Measurements from ENCODE around the gene CCDC102A. TPM values are rescaled to one million over a fixed set of nuclear protein-coding genes. Genes with fewer than 3 reads are reported as not detected.
A peak's percentile ranks its signal among the peaks of the same experiment; 100 is the strongest.

The CCDC102A gene
- polyA plus RNA-seq, 2 of the 4 experiments (the other 2 are of a cell fraction): 8.0 to 8.3 TPM

DNA sequence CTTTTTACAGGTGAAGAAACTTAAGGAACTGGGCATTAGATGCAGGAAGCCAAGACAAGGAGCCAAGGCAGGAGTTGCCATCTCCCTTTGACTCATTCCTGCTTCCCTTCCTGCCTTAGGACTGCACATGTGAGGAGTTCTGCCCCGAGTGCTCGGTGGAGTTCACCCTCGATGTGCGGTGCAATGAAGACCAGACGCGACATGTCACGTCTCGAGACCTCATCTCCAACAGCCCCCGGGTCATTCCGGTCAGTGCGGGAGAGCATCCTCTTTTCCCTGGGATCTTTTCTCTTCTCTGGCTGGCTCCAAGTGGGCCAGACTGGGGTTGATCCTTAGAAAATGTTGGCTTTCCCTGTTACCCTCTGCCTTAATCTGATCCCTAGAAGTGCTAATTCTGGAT lies 67.3 kb downstream of the CCDC102A start:
- 90% methylated on average over 11 of the region's 11 CpGs for WGBS (ENCODE audit: missing lambda C conversion rate)
- no peak for FAIRE-seq
- peaks cover 93% of the 10 kb centered on the region for H3K4me1 ChIP-seq
- CTCF ChIA-PET: interaction anchor here (1.6 to 2.4 kb wide), 2 partner anchors 9 to 50 kb away, joined by 3 to 10 read pairs; no protein-coding TSS in a partner anchor
- no peak for DNase-seq (ENCODE audit: low read depth in 1 of 2, low spot score in 1 of 2)
- no peak for TF ChIP-seq REST (IDR thresholded peaks at IDR 0.05)
- TF ChIP-seq POLR2A (IDR thresholded peaks at IDR 0.05; ENCODE audit: low read length): no peak
- no peak for TF ChIP-seq CEBPB (IDR thresholded peaks at IDR 0.05)
- no peak for TF ChIP-seq USF2 (IDR thresholded peaks at IDR 0.05)
- TF ChIP-seq NFE2L2 (conservative IDR thresholded peaks at IDR 0.05; ENCODE audit: low read length): no peak
- TF ChIP-seq CBX8 (IDR thresholded peaks at IDR 0.05): no peak
- POLR2A ChIA-PET: interaction anchor here (1.2 kb wide), 1 partner anchor 22 kb away, joined by 3 read pairs; the partner anchor contains the start of genes CIAPIN1 and COQ9
- H3K9me3 ChIP-seq: no peaks in the 10 kb centered on the region
- peak overlapping the region; percentile 87 for H3K4me2 ChIP-seq
- no peak overlapping the region for H3K4me3 ChIP-seq
- no peak for ATAC-seq
- peak overlapping the region; percentile 96 to 98 for H3K27ac ChIP-seq

GRCh38 chr16:57468346-57468745 lies 68.0 kb downstream of the CCDC102A start:
- ATAC-seq: no peak
- DNase-seq (ENCODE audit: low read depth in 1 of 2, low spot score in 1 of 2): no peak
- CTCF ChIA-PET: interaction anchor here (0.7 to 1.6 kb wide), 3 partner anchors 8 to 21 kb away, joined by 3 to 4 read pairs (median 3); partner anchors contain the start of genes CIAPIN1 and COQ9
- 74% methylated on average over 2 of the region's 2 CpGs for WGBS (ENCODE audit: missing lambda C conversion rate)
- no peak for TF ChIP-seq PHF8 (IDR thresholded peaks at IDR 0.05; ENCODE audit: borderline replicate concordance, low read depth)
- TF ChIP-seq MAFK (IDR thresholded peaks at IDR 0.05; ENCODE audit: partially characterized antibody): no peak
- TF ChIP-seq EHMT2 (IDR thresholded peaks at IDR 0.05; ENCODE audit: low read depth): no peak
- no peak for TF ChIP-seq RCOR1 (IDR thresholded peaks at IDR 0.05; ENCODE audit: low read depth, low read length)
- no peak for TF ChIP-seq RARB (CRISPR knock-in tag; IDR thresholded peaks at IDR 0.05)
- TF ChIP-seq CHD4 (IDR thresholded peaks at IDR 0.05; ENCODE audit: borderline replicate concordance): no peak
- no peak for TF ChIP-seq REST (IDR thresholded peaks at IDR 0.05)
- no peak for TF ChIP-seq USF2 (IDR thresholded peaks at IDR 0.05)
- TF ChIP-seq RAD21 (conservative IDR thresholded peaks at IDR 0.05 in 1 of 2, IDR thresholded peaks at IDR 0.05 in 1 of 2): no peak
- Histone ChIP-seq H3K27ac (peak overlapping the region; percentile 96 to 98), H3K4me2 (no peak overlapping the region), H3K9me3 (no peaks in the 10 kb centered on the region), H3K4me1 (peaks cover 93% of the 10 kb centered on the region), H3K4me3 (no peak overlapping the region)
- FAIRE-seq: no peak
- POLR2A ChIA-PET: no interaction called here

Data from A549 (cell line).